H1 (cell line): ENCODE data around the gene CALML5. TPM values are rescaled to one million over a fixed set of nuclear protein-coding genes. Genes with fewer than 3 reads are reported as not detected.

ENCODE experiments used
- CTCF ChIA-PET: fragments of 300-600 bp; sonication (Branson Sonifier 250); formaldehyde crosslinking; loops from one replicate; lab custom pipeline; 2021; ENCODE audit not compliant: partially characterized antibody; lab: Charles Lee
- POLR2A ChIA-PET: fragments of 300-600 bp; sonication (Branson Sonifier 250); formaldehyde crosslinking; loops from one replicate; lab custom pipeline; 2021; ENCODE audit warnings: inconsistent platforms; ENCODE audit not compliant: partially characterized antibody; lab: Charles Lee
- DNase-seq, 2 experiments: peaks; one replicate each; pipeline versions ENCODE4 v3.0.0 to v3.0.0-alpha.2; 2010 to 2022; ENCODE audit warnings: low spot score in 2 of 2, low read depth in 1 of 2, mixed read lengths in 1 of 2
- FAIRE-seq: peaks from 2 replicates; lab custom pipeline; 2011; peaks lifted over from hg19 to GRCh38; lab: Jason Lieb, UNC
- H2AFZ ChIP-seq: 2 replicates; pipeline ENCODE4 v1.8.1; 2012; ENCODE audit warnings: low read length, inconsistent platforms
- H2AK5ac ChIP-seq: 2 replicates; pipeline ENCODE4 v1.6.1; 2013; ENCODE audit warnings: low read depth, low read length
- H2BK120ac ChIP-seq: replicated peaks from 2 replicates; pipeline ENCODE3; 2013; ENCODE audit warnings: low read depth, low read length, inconsistent platforms
- H2BK12ac ChIP-seq: 2 replicates; pipeline ENCODE4 v1.6.1; 2013; ENCODE audit warnings: low read depth, low read length
- H2BK15ac ChIP-seq: 2 replicates; pipeline ENCODE4 v1.6.1; 2013; ENCODE audit warnings: low read length
- H2BK20ac ChIP-seq: 2 replicates; pipeline ENCODE4 v1.6.1; 2013; ENCODE audit warnings: low read length
- H2BK5ac ChIP-seq: 2 replicates; pipeline ENCODE4 v1.6.1; 2013; ENCODE audit warnings: low read depth, low read length
- H3K14ac ChIP-seq: 2 replicates; pipeline ENCODE4 v1.6.1; 2013; ENCODE audit warnings: inconsistent platforms; ENCODE audit not compliant: insufficient read length
- H3K18ac ChIP-seq: 2 replicates; pipeline ENCODE4 v1.6.1; 2013; ENCODE audit warnings: low read length; ENCODE audit errors: extremely low read depth
- H3K23ac ChIP-seq: 2 replicates; pipeline ENCODE4 v1.6.1; 2013; ENCODE audit warnings: inconsistent platforms; ENCODE audit not compliant: insufficient read length
- H3K23me2 ChIP-seq: 2 replicates; pipeline ENCODE4 v1.6.1; 2013; ENCODE audit warnings: low read depth, low read length
- H3K27ac ChIP-seq: 2 replicates; pipeline ENCODE4 v1.6.1; 2011; ENCODE audit warnings: low read depth, low read length, inconsistent platforms
- H3K27me3 ChIP-seq, 4 experiments: replicated peaks in 1 of 4; 1 replicate in 1 of 4; 2 replicates in 3 of 4; pipeline versions ENCODE4 v1.6.1 to v1.8.1; 2011 to 2013; ENCODE audit warnings: low read length in 3 of 4, mild to moderate bottlenecking in 3 of 4, inconsistent platforms in 2 of 4, mixed read lengths in 2 of 4, moderate library complexity in 1 of 4; ENCODE audit not compliant: control insufficient read depth in 3 of 4, insufficient read depth in 3 of 4; ENCODE audit errors: extremely low read depth in 1 of 4
- H3K36me3 ChIP-seq, 4 experiments: 2 replicates each; pipeline versions ENCODE4 v1.6.1 to v1.8.1; 2011 to 2013; ENCODE audit warnings: mild to moderate bottlenecking in 4 of 4, low read length in 3 of 4, moderate library complexity in 2 of 4, control low read depth in 1 of 4, inconsistent platforms in 1 of 4; ENCODE audit not compliant: insufficient read depth in 4 of 4, control insufficient read depth in 2 of 4
- H3K4ac ChIP-seq: replicated peaks from 2 replicates; pipeline ENCODE3; 2013; ENCODE audit warnings: low read length, low read depth, mixed read lengths, inconsistent platforms; ENCODE audit not compliant: insufficient read length
- H3K4me1 ChIP-seq, 4 experiments: replicated peaks in 1 of 4; 1 replicate in 1 of 4; 2 replicates in 3 of 4; pipeline versions ENCODE4 v1.6.1 to v1.8.1; 2011 to 2013; ENCODE audit warnings: low read length in 3 of 4, inconsistent platforms in 2 of 4, mixed read lengths in 1 of 4; ENCODE audit not compliant: insufficient read depth in 4 of 4, control insufficient read depth in 3 of 4
- H3K4me2 ChIP-seq, 2 experiments: 2 replicates each; pipeline versions ENCODE4 v1.6.1 to v1.8.1; 2011 to 2013; ENCODE audit warnings: low read depth in 2 of 2, low read length in 2 of 2, control low read depth in 1 of 2, inconsistent platforms in 1 of 2, mild to moderate bottlenecking in 1 of 2; ENCODE audit not compliant: insufficient read depth in 1 of 2
- H3K4me3 ChIP-seq, 4 experiments: fragments of 200-600, 300-600 bp in 1 of 4; sonication (generic), shearing (Covaris generic), sonication (Bioruptor Twin) in 1 of 4; 2 replicates each; pipeline versions ENCODE4 v1.5.1 to v1.8.1; 2011 to 2016; ENCODE audit warnings: low read length in 4 of 4, low read depth in 3 of 4, control low read depth in 2 of 4, inconsistent platforms in 2 of 4, mild to moderate bottlenecking in 2 of 4, mixed read lengths in 1 of 4, moderate library complexity in 1 of 4; ENCODE audit not compliant: insufficient read depth in 2 of 4; ENCODE audit errors: extremely low read depth in 1 of 4
- H3K56ac ChIP-seq: replicated peaks from 2 replicates; pipeline ENCODE3; 2013; ENCODE audit warnings: low read depth, mild to moderate bottlenecking, mixed read lengths, low read length, inconsistent platforms; ENCODE audit not compliant: insufficient read length
- H3K79me1 ChIP-seq: 2 replicates; pipeline ENCODE4 v1.6.1; 2013; ENCODE audit warnings: low read depth, low read length, control low read depth
- H3K79me2 ChIP-seq, 2 experiments: 2 replicates each; pipeline versions ENCODE4 v1.6.1 to v1.8.1; 2012 to 2013; ENCODE audit warnings: low read length in 2 of 2, mild to moderate bottlenecking in 2 of 2, inconsistent platforms in 1 of 2; ENCODE audit not compliant: insufficient read depth in 2 of 2, control insufficient read depth in 1 of 2
- H3K9ac ChIP-seq, 4 experiments: replicated peaks in 1 of 4; 1 replicate in 1 of 4; 2 replicates in 3 of 4; pipeline versions ENCODE4 v1.6.1 to v1.8.1; 2011 to 2013; ENCODE audit warnings: low read depth in 3 of 4, low read length in 3 of 4, control low read depth in 2 of 4, mild to moderate bottlenecking in 2 of 4, moderate library complexity in 2 of 4, inconsistent platforms in 1 of 4; ENCODE audit errors: extremely low read depth in 1 of 4
- H3K9me3 ChIP-seq, 2 experiments: 2 replicates each; pipeline versions ENCODE4 v1.6.1 to v1.8.1; 2012 to 2013; ENCODE audit warnings: mild to moderate bottlenecking in 2 of 2, moderate library complexity in 2 of 2, control low read depth in 1 of 2, inconsistent platforms in 1 of 2, low read depth in 1 of 2, low read length in 1 of 2, mixed read lengths in 1 of 2; ENCODE audit not compliant: insufficient read depth in 2 of 2
- H4K20me1 ChIP-seq, 2 experiments: replicated peaks in 1 of 2; 2 replicates each; pipeline versions ENCODE3 to v1.8.1; 2011 to 2013; ENCODE audit warnings: inconsistent platforms in 2 of 2, low read length in 2 of 2, mild to moderate bottlenecking in 1 of 2; ENCODE audit not compliant: insufficient read depth in 2 of 2, control insufficient read depth in 1 of 2
- H4K5ac ChIP-seq: 2 replicates; pipeline ENCODE4 v1.6.1; 2013; ENCODE audit warnings: low read length, low read depth, mixed read lengths, inconsistent platforms; ENCODE audit not compliant: insufficient read length
- H4K8ac ChIP-seq: 2 replicates; pipeline ENCODE4 v1.8.0; 2013; ENCODE audit warnings: mild to moderate bottlenecking, moderate library complexity, low read length, inconsistent platforms; ENCODE audit not compliant: insufficient read depth; ENCODE audit errors: extremely low read depth
- H4K91ac ChIP-seq: replicated peaks from 2 replicates; pipeline ENCODE3; 2013; ENCODE audit warnings: low read length, mixed read lengths, inconsistent platforms; ENCODE audit not compliant: insufficient read length
- ATF2 ChIP-seq: IDR thresholded peaks from 2 replicates; pipeline ENCODE4 v1.6.1; 2012; ENCODE audit warnings: low read length, inconsistent platforms
- CBX8 ChIP-seq: fragments of 300-800, 300-1000 bp; sonication (generic); IDR thresholded peaks from 2 replicates; pipeline ENCODE4 v1.7.1; 2016; ENCODE audit warnings: low read depth, low read length, borderline replicate concordance
- HDAC2 ChIP-seq, 2 experiments: fragments of 300-600 bp in 1 of 2; sonication (generic) in 1 of 2; IDR thresholded peaks; 2 replicates each; pipeline ENCODE4 v1.6.1; 2011 to 2012; ENCODE audit warnings: low read depth in 2 of 2, low read length in 2 of 2, mild to moderate bottlenecking in 2 of 2, moderate library complexity in 2 of 2, borderline replicate concordance in 1 of 2, inconsistent platforms in 1 of 2
- HDAC6 ChIP-seq: IDR thresholded peaks from one replicate; pipeline ENCODE4 v1.7.1; 2012; ENCODE audit warnings: low read depth, mild to moderate bottlenecking, inconsistent platforms, low read length, moderate library complexity
- RAD21 ChIP-seq, 2 experiments: IDR thresholded peaks in 1 of 2; conservative IDR thresholded peaks in 1 of 2; 2 replicates each; pipeline ENCODE4 v1.6.1; 2011; ENCODE audit warnings: low read depth in 2 of 2, low read length in 2 of 2, improper control_type of control experiment in 1 of 2, inconsistent platforms in 1 of 2, mild to moderate bottlenecking in 1 of 2, moderate library complexity in 1 of 2
- RXRA ChIP-seq: IDR thresholded peaks from 2 replicates; pipeline ENCODE4 v1.6.1; 2011; ENCODE audit warnings: low read depth, mild to moderate bottlenecking, low read length, moderate library complexity; ENCODE audit not compliant: insufficient read depth
- SIN3A ChIP-seq, 2 experiments: IDR thresholded peaks in 1 of 2; conservative IDR thresholded peaks in 1 of 2; 2 replicates each; pipeline ENCODE4 v1.6.1; 2011 to 2012; ENCODE audit warnings: low read length in 2 of 2, improper control_type of control experiment in 1 of 2, low read depth in 1 of 2, mild to moderate bottlenecking in 1 of 2
- SIRT6 ChIP-seq: IDR thresholded peaks from one replicate; pipeline ENCODE4 v1.7.1; 2012; ENCODE audit warnings: low read length, inconsistent platforms
- TBP ChIP-seq: IDR thresholded peaks from 2 replicates; pipeline ENCODE4 v1.6.1; 2011; ENCODE audit warnings: low read depth, low read length, improper control_type of control experiment
- WGBS, 2 experiments: shearing (Covaris generic) in 1 of 2; methylation state at CpG; one replicate each; pipeline versions ENCODE4 v1.1.6 to v1.1.7; 2013 to 2015; ENCODE audit warnings: low lambda C conversion rate in 2 of 2, mixed read lengths in 2 of 2, inconsistent platforms in 1 of 2, low coverage in 1 of 2, missing lambda C conversion rate in 1 of 2; ENCODE audit not compliant: insufficient replicate concordance in 2 of 2, insufficient coverage in 1 of 2, insufficient read length in 1 of 2; ENCODE audit errors: extremely low coverage in 1 of 2, missing lambda C conversion rate in 1 of 2; 5-methylcytosine and 5-hydroxymethylcytosine counted together
- polyA plus RNA-seq, 7 experiments: library from polyadenylated mRNA; depleted of rRNA in 3 of 7; stranded (reverse) in 5 of 7; unstranded in 2 of 7; fragments of >200 nt in 5 of 7; fragments of 200-250 nt in 2 of 7; gene quantifications; 1 replicate in 5 of 7; 2 replicates in 1 of 7; 4 replicates in 1 of 7; pipeline versions ENCODE4 v1.2.1 to v1.2.3, GENCODE V29; 2011 to 2013; ENCODE audit warnings: missing spikeins in 2 of 7, mixed read lengths in 2 of 7
- total RNA-seq: library from RNA; stranded (reverse); fragmentation: NEBNext Ultra II Directional; extraction: Animal tissue kit (Norgen Biotek cat#: 25700); gene quantifications from 2 replicates; pipeline ENCODE4 v1.2.1, GENCODE V29; 2021

CALML5 gene
- total and polyA plus RNA-seq, 2 of the 8 experiments (the other 6 are each of a cell fraction or from before 2014, with no cell fraction given), result not detected

- H2BK20ac ChIP-seq, result no peak overlapping the region
- H3K36me3 ChIP-seq, result peaks cover 17 to 69% (median 56%) of the 10 kb centered on the region in 4 experiments
- H3K79me2 ChIP-seq, result peaks cover 0 to 22% of the 10 kb centered on the region in 2 experiments; a peak in 3 of 4 replicates
- H2AFZ ChIP-seq, result no peak overlapping the region
- no peak overlapping the region for H2BK15ac ChIP-seq
- H2AK5ac ChIP-seq, result no peak overlapping the region
- DNase-seq (no peak), FAIRE-seq (no peak)
- no peak overlapping the region for H3K4me3 ChIP-seq
- H4K20me1 ChIP-seq, result peaks cover 0 to 3% of the 10 kb centered on the region in 2 experiments
- H3K23me2 ChIP-seq, result no peaks in the 10 kb centered on the region
- H3K9ac ChIP-seq, result no peak overlapping the region
- H2BK12ac ChIP-seq, result no peak overlapping the region
- WGBS, 2 experiments, result 95% methylated on average over 13 of the region's 13 CpGs; no CpG with 5 or more reads in 1 of the 2 experiments
- no peak overlapping the region for H4K5ac ChIP-seq
- no peak overlapping the region for H3K14ac ChIP-seq
- ChIA-PET CTCF (interaction anchor here (1.1 to 1.8 kb wide), 7 partner anchors 10 to 169 kb away, joined by 3 to 7 read pairs (median 5); no protein-coding TSS in a partner anchor), POLR2A (interaction anchor here (1.0 to 2.9 kb wide), 4 partner anchors 8 to 13 kb away, joined by 3 to 9 read pairs (median 6); no protein-coding TSS in a partner anchor)
- H3K56ac ChIP-seq, result no peak overlapping the region
- no peak overlapping the region for H4K91ac ChIP-seq
- no peaks in the 10 kb centered on the region for H3K27me3 ChIP-seq
- H3K79me1 ChIP-seq, result no peaks in the 10 kb centered on the region
- H3K4me1 ChIP-seq, result peaks cover 0 to 3% (median 2%) of the 10 kb centered on the region in 4 experiments; a peak in 2 of 7 replicates
- no peak overlapping the region for H2BK5ac ChIP-seq
- H3K9me3 ChIP-seq, result no peaks in the 10 kb centered on the region
- H3K27ac ChIP-seq, result no peak overlapping the region
- H3K18ac ChIP-seq, result no peak overlapping the region
- H3K4me2 ChIP-seq, result no peak overlapping the region
- H3K23ac ChIP-seq, result no peak overlapping the region
- H2BK120ac ChIP-seq, result no peak overlapping the region
- no peak overlapping the region for H4K8ac ChIP-seq
- no peak overlapping the region for H3K4ac ChIP-seq
- TF ChIP-seq SIN3A (conservative IDR thresholded peaks at IDR 0.05 in 1 of 2, IDR thresholded peaks at IDR 0.05 in 1 of 2; ENCODE audit: low read depth in 1 of 2, low read length in 2 of 2), result no peak
- TF ChIP-seq HDAC6, result no peak
- TF ChIP-seq SIRT6, result no peak
- TF ChIP-seq HDAC2 (IDR thresholded peaks at IDR 0.05; ENCODE audit: borderline replicate concordance in 1 of 2, low read depth in 2 of 2, low read length in 2 of 2), result no peak
- no peak for TF ChIP-seq ATF2
- no peak for TF ChIP-seq RXRA
- TF ChIP-seq RAD21 (IDR thresholded peaks at IDR 0.05 in 1 of 2, conservative IDR thresholded peaks at IDR 0.05 in 1 of 2; ENCODE audit: low read depth in 2 of 2, low read length in 2 of 2), result no peak
- TF ChIP-seq TBP, result no peak
- TF ChIP-seq CBX8, result no peak
Measured at GRCh38 chr10:5453749-5454489, 45.5 kb downstream of the CALML5 start.
